C4-2B (cell line): ENCODE measurements around the gene TMC5.

Experiments used
- H3K27ac ChIP-seq: fragments of 450-650 bp; 2 replicates; pipeline ENCODE4 v1.5.1; 2017
- CTCF ChIP-seq: fragments of 450-650 bp; conservative IDR thresholded peaks from 2 replicates; pipeline ENCODE4 v1.5.1; 2017; ENCODE audit warnings: mild to moderate bottlenecking
- ZFX ChIP-seq: fragments of 450-650 bp; IDR thresholded peaks from 2 replicates; pipeline ENCODE4 v1.6.1; 2017

TMC5 gene

GRCh38 chr16:19484096-19484495 lies 66.4 kb downstream of the TMC5 start:
- TF ChIP-seq CTCF = no peak
- TF ChIP-seq ZFX = no peak
- H3K27ac ChIP-seq = no peak overlapping the region

GRCh38 chr16:19485611-19486010 lies 67.9 kb downstream of the TMC5 start:
- no peak overlapping the region for H3K27ac ChIP-seq

GRCh38 chr16:19486051-19486450 lies 68.4 kb downstream of the TMC5 start:
- no peak overlapping the region for H3K27ac ChIP-seq
- no peak for TF ChIP-seq ZFX
- TF ChIP-seq CTCF = no peak

More at GRCh38 chr16:19485611-19486010, 67.9 kb downstream of the TMC5 start:
- TF ChIP-seq CTCF = no peak
- TF ChIP-seq ZFX = no peak

GRCh38 chr16:19486750-19487325 lies 69.2 kb downstream of the TMC5 start:
- TF ChIP-seq ZFX = no peak
- TF ChIP-seq CTCF = no peak; the same call in 1 of the 2 replicates
- no peak overlapping the region for H3K27ac ChIP-seq

GRCh38 chr16:19488213-19488640 lies 70.5 kb downstream of the TMC5 start:
- H3K27ac ChIP-seq = no peak overlapping the region
- TF ChIP-seq CTCF = no peak
- TF ChIP-seq ZFX = no peak

GRCh38 chr16:19490619-19491018 lies 72.9 kb downstream of the TMC5 start:
- TF ChIP-seq ZFX (no peak), CTCF (no peak)
- H3K27ac ChIP-seq = no peak overlapping the region

- H3K27ac ChIP-seq = no peak overlapping the region
- TF ChIP-seq CTCF = no peak
- TF ChIP-seq ZFX = no peak
These were observed 79.5 kb downstream of the TMC5 start for GRCh38 chr16:19497176-19497575.
